GM18520 (cell line): ENCODE results near the gene WRNIP1.

ENCODE experiments used
- ATAC-seq: cut with Tn5 transposase; IDR thresholded peaks from one replicate; pipeline ENCODE4 v1.9.1; 2021; ENCODE audit not compliant: unreplicated experiment

WRNIP1 gene

GRCh38 chr6:2765166-2765895 lies at the start of gene WRNIP1:
TSS of gene WRNIP1 (plus strand) at chr6:2765393. CDS start at chr6:2765623, 230 bp downstream.
- peak; percentile 88 for ATAC-seq

DNA sequence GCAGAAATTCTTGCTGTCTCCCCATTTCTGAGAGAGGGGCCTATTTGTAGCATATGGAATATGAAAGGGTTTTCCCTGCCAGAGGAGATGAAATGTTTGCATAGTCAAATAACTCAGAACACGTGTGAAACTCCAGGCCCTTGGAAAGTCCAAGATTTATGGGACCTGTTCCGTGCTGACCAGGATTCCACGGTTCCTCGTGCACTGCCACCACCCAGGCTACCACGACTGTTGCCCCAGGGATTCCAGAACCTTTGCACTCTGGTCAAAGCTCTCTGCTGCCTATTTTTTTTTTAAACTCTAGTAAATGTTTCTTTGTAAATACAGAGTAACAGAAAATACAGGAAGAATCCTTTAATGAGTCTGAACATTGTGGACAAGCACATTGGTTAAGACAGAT lies 49.5 kb upstream of the WRNIP1 start:
- no peak for ATAC-seq

GRCh38 chr6:2716936-2717700 lies 48.1 kb upstream of the WRNIP1 start:
- no peak for ATAC-seq

- no peak for ATAC-seq
These were observed 46.7 kb upstream of the WRNIP1 start for GRCh38 chr6:2718334-2719092.

- ATAC-seq, result no peak
These were observed 46.1 kb upstream of the WRNIP1 start for GRCh38 chr6:2719093-2719455.

DNA sequence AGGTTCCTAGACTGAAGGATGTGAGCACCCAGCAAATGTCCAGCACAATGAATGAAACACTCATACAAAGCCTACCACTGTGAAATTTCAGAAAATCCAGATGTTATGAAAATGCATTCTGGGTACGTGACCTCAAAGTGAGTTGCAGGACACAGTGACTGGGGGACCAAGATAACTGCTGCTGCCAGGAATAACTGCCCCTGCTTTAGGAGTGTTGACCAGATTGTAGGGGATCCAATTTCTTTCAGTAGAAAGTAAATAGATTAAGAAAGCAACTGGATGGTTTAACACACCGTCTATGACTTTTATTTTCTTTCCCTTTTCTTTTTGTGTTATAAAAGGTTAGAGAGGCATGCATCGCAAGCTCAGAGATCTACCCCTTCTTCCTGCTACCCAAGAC lies 44.0 kb upstream of the WRNIP1 start:
- ATAC-seq, result no peak

DNA sequence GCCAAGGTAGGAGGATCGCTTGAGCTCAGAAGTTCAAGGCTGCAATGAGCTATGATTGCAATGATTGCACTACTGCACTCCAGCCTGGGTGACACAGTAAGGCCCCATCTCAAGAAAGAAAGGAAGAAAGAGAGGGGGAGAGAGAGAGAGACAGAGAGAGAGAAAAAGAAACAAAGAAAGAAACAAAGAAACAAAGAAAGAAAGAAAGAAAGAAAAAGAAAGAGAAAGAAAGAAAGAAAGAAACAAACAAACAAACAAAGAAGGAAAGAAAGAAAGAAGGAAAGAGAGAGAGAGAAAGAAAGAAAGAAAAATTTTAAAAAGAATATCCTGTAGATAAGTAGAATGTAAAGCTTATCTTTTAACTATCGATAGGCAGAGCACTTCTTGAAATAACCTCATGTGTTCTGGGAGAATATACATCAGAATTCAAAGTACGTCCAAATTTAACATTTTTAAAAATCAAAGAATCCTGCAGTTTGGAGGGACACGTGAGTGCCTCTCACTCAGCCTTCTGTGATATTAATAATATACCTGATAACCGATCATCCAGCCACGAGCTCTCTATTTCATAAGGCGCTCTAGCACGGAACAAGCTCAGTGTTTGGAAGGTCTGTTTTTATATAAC lies 39.7 kb upstream of the WRNIP1 start:
- ATAC-seq, result no peak

DNA sequence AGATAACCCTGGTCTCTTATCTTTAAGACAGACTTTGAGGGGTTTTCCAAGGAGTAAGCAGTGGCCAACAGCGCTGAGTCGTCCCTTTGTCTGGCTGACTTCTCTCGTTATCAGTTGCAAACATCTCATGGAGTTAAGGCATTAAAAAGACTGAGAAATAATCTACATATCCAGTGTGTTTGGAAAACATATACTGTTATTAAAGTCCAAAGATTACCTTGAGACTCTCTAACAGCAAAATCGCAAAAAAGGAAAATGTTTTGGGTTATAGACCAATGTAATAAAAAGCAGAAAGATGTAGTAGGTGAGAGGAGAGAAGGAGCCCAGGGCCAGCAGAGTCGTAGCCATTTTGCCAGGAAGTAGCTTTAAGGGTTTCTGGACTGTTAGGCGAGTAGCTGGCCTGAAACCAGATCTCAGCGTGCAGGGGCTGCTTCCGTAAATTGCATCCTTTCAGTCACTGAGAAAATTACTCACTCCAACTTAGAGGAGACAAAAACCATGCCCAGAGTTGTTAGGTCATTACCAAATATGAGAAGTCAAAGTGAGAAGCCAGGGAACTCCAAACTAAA lies 39.1 kb upstream of the WRNIP1 start:
- no peak for ATAC-seq

DNA sequence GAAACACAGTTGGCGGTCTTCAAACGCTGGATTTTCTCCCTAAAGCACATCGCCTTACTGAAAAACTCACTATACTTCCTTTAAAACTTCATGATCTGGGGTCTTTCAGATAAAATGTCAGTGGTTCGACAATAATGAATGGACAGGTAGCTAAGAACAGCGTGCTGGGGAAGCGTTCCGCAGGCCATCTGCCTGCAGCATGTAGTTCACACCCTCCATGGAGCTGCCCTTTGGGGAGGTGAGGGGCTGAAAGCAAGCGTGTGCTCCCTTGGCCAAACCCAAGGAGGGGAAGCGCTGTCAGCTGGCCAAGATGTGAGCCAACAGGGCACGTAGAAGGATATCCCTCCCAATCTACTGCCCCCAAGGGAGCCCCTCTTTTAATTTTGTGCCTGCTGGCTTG lies 35.3 kb upstream of the WRNIP1 start:
- ATAC-seq, result no peak

DNA sequence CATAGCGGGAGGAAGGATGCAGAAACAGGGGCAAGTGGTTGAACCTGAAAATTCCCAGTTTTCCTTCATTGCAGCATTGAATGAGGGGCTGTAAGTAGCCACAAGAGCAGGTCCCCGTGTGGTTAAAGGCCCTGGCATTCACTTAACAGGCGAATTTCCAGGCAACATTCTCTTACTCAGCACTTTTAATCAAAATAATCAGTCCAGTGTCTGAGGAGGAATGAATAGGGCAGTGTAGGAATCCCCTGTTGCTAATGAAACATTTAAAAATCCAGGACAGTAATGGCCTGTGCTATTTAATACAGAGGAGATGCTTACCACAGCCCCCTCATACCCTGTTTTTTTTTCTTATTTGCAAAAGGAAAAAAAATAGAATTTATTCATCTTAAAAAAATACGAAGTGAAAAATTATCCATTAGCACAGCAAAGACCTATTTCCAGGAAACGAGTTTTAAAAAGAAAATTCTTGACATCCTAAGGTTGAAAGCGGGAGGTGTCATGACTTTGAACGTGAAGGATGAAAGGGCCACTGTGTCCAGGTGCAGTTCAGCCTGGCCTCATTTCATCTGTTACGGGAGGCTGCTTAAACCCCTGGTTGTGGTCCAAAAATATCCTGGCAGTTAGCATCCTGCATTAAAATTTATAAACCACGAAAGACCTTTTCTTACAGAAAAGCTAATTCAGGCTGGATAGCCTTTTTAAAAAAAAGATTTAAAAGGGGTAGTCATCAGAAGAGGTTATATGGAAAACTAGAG lies 34.7 kb upstream of the WRNIP1 start:
- ATAC-seq, result no peak

DNA sequence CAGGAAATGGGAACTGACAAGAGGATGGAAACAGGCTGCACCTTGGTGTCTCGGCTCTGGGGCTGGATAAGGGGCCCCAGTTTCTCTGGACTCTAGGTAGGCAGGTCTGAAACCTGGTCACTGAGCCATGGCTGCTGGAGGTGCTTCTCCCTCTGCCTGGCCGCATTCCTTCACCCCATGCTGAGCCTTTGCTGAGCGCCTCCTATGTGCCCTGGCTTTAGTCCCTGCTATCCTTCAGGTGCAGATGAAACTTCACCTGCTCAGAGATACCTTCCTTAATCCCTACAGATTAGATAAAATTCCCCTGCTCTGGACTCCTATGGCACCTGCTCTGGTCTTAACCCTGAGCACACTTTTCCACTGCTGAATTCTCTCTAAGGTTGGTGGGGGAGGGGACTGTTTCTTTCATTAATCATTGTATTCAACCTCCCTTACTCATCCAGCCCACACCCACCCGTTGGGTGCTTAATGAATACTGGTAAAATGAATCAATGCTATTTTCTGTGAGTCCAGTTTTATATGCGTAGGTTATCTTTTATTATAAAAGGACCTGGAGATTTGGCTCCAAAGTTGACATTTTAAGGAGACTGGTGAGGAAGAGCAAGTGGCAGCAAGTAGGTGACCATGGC lies 33.8 kb upstream of the WRNIP1 start:
- no peak for ATAC-seq

DNA sequence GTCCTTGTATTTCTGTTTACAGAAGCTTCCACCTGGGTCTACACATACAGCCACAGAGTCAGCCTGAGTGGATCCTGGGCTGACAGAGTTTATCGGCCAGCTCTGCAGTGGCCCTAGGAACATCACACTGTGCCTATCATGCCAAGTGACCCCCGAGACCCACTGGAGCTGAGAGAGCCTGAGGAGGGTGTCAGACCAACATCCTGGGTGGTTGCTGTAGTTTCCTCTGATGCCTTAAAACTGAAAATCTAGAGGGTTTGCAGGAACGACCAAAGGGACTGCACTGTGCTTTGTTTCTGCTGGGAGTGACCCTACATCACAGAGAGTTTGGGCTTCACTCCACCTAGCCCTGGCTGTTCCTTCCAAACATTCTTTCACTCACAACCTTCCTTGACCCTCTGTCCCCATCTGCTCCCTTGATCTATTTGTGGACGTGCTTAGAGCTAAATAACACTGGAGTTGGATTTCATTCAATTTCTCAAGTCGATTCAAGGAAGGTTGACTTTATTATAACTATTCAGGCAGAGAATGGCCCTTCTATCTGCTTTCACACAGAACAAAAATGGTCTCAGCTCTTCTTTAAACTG lies 32.6 kb upstream of the WRNIP1 start:
- ATAC-seq, result no peak

GRCh38 chr6:2733324-2733723 lies 31.9 kb upstream of the WRNIP1 start:
- peak; percentile 89 for ATAC-seq

DNA sequence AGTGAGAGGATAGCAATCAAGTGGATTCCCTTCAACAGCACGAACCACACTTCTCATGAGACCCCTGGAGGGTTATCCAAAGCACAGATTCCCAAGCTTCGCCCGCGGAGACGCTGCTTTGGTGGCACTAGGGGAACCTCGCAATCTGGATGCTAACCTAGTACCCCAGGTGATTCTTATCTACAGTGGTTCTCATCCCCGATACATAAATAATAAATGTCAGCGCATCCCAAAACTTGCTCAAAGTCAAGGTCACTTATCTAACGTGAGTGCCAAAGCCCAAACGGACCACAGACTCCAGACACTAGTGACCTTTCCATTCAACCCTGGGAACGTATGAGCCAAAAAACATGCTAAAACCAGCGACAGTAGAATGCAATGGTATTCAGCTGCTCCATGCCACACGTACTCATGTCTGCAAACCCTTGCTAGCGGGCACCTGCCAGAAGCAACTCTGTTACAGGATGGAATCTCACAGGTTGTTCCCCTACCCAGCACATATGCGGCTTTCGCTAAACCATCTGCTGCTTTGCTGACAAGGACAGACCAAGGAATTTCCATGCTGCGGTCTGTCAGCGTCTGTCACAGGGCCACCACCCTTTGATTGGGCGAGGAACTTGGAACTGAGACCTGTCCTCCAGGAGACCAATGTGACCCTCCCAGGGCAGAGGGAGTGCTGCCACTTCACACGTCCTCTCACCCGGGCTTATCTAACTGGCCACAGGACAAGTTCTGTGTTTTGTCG lies 31.3 kb upstream of the WRNIP1 start:
- no peak for ATAC-seq

GRCh38 chr6:2734488-2735166 lies 30.6 kb upstream of the WRNIP1 start:
- no peak for ATAC-seq

DNA sequence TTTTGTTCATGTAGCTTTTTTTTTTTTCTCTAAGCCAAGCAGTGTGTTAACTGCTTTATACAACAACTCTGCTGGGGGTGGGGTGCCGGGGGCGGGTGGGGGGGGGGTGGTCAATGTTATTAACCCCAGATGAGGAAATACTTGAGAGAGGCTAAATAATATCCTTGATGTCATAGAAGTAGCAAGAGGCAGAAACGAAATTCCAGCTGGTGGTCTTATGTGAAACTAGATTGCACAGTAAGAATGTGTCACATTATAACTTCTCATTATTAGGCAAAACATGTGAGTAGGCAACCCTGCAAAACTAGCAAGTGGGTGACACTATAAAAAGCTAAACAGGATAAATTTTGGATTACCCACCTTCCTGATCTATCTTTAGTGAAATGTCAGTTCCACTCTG lies 27.3 kb upstream of the WRNIP1 start:
- no peak for ATAC-seq

DNA sequence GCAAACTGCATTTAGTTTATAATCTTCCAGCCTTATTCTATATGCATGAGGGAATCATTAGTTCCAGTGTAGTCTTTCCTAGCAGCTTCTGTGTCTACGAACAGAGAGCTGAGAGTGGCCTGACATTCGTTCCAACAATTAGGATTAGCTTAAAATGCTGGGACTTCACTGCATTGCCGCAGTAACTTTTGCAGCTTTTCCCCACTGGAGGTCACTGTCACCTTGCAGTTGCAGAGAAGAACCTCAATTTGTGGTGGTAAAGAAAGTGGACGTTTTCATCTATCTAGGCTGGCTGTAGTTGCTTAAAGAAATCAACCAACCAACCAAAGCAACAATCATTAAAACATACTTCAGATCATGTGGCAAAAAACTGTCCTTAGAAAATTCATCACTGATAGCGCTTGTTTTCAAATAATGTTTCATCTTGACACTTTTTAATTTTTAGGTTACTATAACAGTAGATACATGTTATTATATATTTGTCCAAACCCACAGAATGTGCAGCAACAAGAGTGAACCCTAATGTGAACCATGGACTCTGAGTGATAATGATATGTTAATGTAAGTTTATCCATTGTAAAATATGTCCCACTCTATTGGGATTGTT lies 26.7 kb upstream of the WRNIP1 start:
- ATAC-seq, result no peak

DNA sequence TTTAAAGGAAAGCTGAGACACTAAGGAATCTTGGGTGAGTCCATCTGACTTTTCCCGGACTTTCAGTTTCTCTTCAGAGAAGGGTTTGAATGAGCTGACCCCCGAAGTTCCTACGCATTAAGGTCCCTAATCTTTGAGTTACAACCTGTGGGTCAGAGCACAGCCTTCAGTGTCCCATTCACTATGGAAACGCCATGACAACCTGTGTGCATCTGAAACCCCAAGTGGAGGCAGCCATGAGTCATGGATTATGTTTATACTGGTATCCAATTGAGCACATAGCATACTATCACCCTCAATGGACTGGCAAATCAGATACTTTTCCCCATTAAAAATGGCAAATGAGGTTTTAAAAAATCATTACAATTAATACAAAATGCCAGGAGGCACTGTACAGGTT lies 25.9 kb upstream of the WRNIP1 start:
- no peak for ATAC-seq
